ENCODE measurements around the gene KIF26A. TPM values are rescaled to one million over a fixed set of nuclear protein-coding genes. Genes with fewer than 3 reads are reported as not detected.

KIF26A gene
- total and polyA plus RNA-seq, 2 of the 4 experiments (the other 2 are of a cell fraction): not detected

GRCh38 chr14:104130974-104131651 is 7.3 kb upstream of the KIF26A start:
- Histone ChIP-seq H2BK15ac (ENCODE audit: low read depth, low read length) (no peak overlapping the region), H2BK5ac (ENCODE audit: low read depth, low read length, poor library complexity, severe bottlenecking) (no peak overlapping the region), H2AK5ac (ENCODE audit: low read depth, low read length) (no peak overlapping the region), H3K9ac (ENCODE audit: low read depth, low read length) (no peak overlapping the region), H3K79me1 (ENCODE audit: low read depth in 1 of 2, low read length in 2 of 2) (no peaks in the 10 kb centered on the region), H4K91ac (ENCODE audit: insufficient read depth, low read depth, low read length) (no peak overlapping the region), H3K56ac (ENCODE audit: extremely low read depth, insufficient read depth, low read length) (no peak overlapping the region), H4K20me1 (ENCODE audit: insufficient read depth, low read length) (no peaks in the 10 kb centered on the region), H3K4me1 (ENCODE audit: control insufficient read depth, insufficient read depth, low read length) (no peaks in the 10 kb centered on the region), H2AK9ac (replicated peaks; ENCODE audit: low read depth, low read length, poor library complexity) (no peak overlapping the region), H3K4ac (ENCODE audit: low read depth, low read length) (no peak overlapping the region), H3K4me3 (ENCODE audit: insufficient read depth, low read depth, low read length) (no peak overlapping the region), H4K8ac (ENCODE audit: low read depth in 2 of 2, low read length in 2 of 2) (no peak overlapping the region), H2BK120ac (ENCODE audit: low read depth, low read length) (no peak overlapping the region), H4K5ac (ENCODE audit: low read depth, low read length) (no peak overlapping the region), H3K27ac (ENCODE audit: insufficient read depth, low read length) (no peak overlapping the region), H3K18ac (ENCODE audit: low read depth, low read length) (no peak overlapping the region), H3K4me2 (ENCODE audit: low read depth, low read length) (no peak overlapping the region), H3K23ac (ENCODE audit: low read depth, low read length) (no peak overlapping the region), H3K9me3 (ENCODE audit: control insufficient read depth, insufficient read depth, low read length) (peaks cover 7% of the 10 kb centered on the region), H3K9me1 (ENCODE audit: insufficient read depth, low read length) (no peaks in the 10 kb centered on the region), H3K36me3 (ENCODE audit: control insufficient read depth, insufficient read depth, low read length) (no peaks in the 10 kb centered on the region), H2AFZ (replicated peaks; ENCODE audit: low read length, poor library complexity) (no peak overlapping the region), H3K27me3 (ENCODE audit: control insufficient read depth, insufficient read depth, low read length) (peaks cover 13% of the 10 kb centered on the region; the same call in 1 of the 2 replicates), H2BK20ac (ENCODE audit: low read depth, low read length) (no peak overlapping the region), H3K14ac (replicated peaks; ENCODE audit: low read depth, low read length) (no peak overlapping the region)
- ATAC-seq (ENCODE audit: low read depth): no peak
- dilution Hi-C loops (cut with HindIII; ENCODE audit: low sequenced_read_pairs, unreplicated experiment): no loop called here
- DNase-seq: peak; percentile 1
- WGBS, 2 experiments (ENCODE audit: extremely low coverage in 2 of 2, insufficient read length in 1 of 2): 24% methylated on average over 6 of the region's 11 CpGs; no CpG with 5 or more reads in 1 of the 2 experiments
- intact Hi-C loops (cut with micrococcal nuclease): no loop called here
- no TSS peak for BruUV-seq (replicated peaks)
- in situ Hi-C loops (cut with MboI; ENCODE audit: low sequenced_read_pairs): loop anchor here (10.0 kb wide), 1 partner anchor 514 kb away; no protein-coding TSS in a partner anchor
- peak; percentile 42 for TF ChIP-seq RAD21 (IDR thresholded peaks at IDR 0.05; ENCODE audit: low read length)
- TF ChIP-seq CTCF (conservative IDR thresholded peaks at IDR 0.05; ENCODE audit: low read depth, low read length): peak; percentile 42
- TF ChIP-seq FOS (IDR thresholded peaks at IDR 0.05; ENCODE audit: low read depth, low read length): no peak
- CTCF ChIA-PET: no interaction called here
- POLR2A ChIA-PET (ENCODE audit: unreplicated experiment): no interaction called here

All from IMR-90 (cell line).